Measurements from ENCODE around the gene PRICKLE2. TPM values are rescaled to one million over a fixed set of nuclear protein-coding genes. Genes with fewer than 3 reads are reported as not detected.

The PRICKLE2 gene
- polyA plus RNA-seq, 3 donors, result 17.3 to 19.0 (median 19.0) TPM

DNA sequence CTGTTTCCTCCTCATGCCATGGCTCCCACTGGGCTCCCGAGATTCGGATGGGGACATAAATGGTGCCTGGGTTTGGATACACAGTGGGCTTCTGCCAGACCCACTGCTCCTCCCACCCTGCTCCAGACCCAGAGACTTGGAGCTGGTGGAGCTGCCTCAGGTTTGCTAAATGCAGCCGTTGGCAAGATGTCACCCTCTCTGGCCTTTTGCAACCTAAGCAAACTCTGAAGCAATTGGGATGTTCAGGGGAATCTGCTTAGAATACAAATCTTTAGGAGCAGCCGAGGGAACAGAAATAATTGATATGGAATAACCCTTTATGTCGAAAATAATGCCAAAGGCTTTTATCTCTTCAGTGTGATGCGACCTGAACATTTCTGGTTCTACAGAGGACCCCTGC is 33.4 kb downstream of the PRICKLE2 start:
- DNase-seq (ENCODE audit: low read depth in 3 of 3, low spot score in 2 of 3), result no peak

DNA sequence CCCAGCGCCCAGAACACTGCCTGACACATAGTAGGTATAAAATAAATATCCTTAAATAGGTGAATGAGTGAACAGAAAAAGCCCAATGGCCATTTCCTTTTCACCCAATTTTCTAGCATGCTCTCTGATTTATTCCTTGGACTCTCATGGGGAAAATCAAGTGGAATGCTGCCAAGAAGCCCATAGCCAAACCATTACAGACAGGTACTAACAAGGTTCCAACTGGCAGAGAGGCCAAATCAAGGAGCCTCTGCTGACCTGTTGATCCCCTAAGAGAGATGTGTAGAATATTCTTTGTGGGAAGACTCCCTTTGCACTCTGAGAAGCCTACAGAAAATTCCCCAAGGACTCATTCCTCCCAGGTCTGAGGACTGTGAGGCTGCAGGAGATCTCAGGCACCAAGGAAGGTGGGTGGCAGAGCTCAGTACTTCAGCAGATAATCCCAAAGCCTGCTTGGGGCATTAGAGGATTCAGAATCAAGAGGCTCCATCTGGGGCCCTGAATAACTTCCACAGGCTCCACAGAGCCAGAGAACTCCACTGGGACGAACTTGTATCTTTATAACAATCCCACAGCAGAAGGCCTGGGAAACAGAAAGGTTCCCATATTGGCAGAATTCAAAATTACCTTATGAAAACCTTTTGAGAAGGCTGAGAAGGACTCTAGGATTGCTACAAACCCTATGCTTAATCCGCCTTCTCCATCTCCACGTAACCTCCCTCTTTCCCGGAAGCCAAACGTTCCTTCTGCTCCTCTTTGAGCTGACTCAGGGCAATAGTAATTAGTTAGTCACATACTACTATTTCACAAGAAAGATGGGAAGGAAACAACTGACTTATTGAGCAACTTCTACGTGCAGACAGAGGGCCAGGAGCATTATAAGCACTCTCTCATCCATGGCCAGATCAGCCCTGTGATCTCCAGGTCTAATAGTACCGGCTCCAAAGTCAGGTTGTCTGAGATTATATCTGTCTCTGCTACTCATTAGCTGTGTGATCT is 34.5 kb downstream of the PRICKLE2 start:
- DNase-seq (ENCODE audit: low read depth in 3 of 3, low spot score in 2 of 3), result no peak

DNA sequence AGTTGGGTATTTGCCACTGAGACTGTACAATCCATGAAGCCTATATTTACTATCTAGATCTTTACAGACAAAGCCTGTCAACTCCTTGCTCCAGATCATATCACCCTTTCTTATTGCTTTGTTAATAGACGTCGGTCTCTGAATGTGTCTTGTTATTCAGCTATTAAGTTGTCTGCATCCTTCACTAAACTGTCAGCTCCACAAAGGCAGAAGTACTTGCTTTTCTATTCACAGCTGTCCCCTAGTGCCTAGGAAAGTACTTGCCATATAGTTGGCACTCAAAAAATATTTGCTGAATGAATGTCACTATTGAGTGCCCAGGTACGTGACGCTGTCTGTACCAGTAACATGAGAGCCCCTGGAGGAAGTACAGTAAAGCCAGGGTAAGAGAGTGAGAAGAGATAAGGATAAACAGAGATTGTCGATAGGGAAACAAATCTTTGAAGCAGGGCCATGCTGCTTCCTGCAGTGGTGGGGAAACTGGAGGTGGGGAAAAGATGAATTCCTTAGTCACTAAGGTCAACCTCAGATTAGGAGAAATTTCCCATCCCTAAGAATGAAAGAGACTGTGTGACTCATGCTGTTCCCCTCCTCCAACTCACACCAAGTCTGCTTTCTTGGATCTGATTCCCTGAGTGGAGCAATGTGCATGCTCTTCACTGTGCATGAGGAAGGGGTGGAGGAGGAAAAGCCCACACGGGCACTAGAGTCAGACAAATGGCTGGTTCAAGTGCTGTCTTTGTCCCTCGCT is 36.3 kb downstream of the PRICKLE2 start:
- DNase-seq (ENCODE audit: low read depth in 3 of 3, low spot score in 2 of 3), result no peak

DNA sequence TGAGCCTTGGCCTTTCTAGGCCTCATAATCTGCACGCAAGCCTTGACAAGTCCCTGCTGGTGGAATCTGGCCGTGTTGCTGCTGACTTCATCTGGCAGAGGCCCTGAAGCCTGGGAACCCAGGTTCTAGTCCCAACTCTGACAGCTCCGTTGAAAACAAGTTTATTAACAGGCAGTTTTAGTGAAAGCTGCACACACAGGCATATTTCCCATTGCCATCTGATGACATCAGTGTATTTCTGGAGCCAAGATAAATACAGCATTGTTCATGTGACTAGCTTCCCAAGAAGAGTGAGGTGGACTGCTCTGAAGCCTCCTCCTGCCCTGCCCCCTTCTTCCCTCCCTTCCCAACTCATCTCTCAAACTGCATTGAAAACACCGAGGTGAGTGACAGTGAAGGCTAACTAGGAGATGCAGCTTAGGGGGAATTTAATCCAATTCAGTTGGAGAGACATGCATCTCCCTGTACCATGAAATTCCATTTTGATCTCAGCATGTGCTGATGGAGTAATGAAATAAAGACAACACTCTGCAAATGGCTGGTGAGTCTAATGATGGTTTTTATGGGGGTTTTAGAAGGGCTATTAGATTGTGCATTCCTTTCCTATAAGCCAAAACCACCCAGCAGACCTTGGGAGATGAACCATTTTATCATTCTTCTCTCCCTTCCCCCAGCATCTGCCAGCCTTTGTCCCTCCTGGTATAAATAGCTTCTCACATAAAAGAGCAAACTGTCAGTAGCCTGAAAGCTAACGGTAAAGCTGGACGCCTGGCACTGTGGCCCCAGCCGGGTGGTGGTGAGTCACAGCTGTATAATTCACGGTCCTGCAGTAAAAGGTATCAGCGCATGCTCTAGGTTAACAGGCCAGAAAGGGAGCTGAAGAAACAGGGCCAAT is 38.0 kb downstream of the PRICKLE2 start:
- peak; percentile 31 to 69 (median 55) for DNase-seq (ENCODE audit: low read depth in 3 of 3, low spot score in 2 of 3)

DNA sequence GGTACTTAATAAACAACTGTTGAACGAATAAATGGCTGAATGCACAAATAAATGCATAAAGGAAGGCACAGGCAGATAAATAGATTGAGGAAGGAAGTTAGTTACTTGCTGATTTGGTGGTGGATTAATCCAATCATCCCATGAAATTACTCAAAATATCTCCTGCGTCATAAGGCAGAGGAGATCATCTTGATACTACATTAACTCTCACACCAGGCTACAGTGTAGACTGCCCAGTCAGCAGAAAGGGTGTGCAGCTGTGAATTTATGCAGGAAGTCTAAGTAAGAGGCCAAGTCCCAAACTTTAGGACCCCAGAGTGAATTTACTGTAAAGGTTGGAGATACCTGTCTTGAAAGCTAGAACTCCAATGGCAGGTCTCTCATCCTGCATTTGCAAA is 38.6 kb downstream of the PRICKLE2 start:
- DNase-seq (ENCODE audit: low read depth in 3 of 3, low spot score in 2 of 3), result no peak

DNA sequence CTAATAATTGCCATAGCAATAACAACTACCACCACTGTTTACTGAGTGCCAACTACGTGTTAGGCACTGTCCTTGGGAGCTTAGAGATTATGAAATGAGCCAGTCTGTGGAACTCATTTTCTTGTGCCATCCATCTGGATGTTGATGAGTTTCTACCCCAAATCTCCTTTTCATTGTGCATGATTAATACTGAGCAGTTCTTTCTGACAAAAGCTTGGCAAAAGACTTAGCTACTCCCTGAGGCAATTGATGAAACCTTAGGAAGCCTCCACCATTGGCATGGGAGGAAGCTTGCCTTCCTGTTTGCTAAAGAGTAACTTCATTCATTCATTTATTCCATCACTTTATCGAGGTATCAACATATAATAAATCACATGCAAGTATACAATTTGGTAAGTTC is 39.8 kb downstream of the PRICKLE2 start:
- DNase-seq (ENCODE audit: low read depth in 3 of 3, low spot score in 2 of 3), result no peak

DNA sequence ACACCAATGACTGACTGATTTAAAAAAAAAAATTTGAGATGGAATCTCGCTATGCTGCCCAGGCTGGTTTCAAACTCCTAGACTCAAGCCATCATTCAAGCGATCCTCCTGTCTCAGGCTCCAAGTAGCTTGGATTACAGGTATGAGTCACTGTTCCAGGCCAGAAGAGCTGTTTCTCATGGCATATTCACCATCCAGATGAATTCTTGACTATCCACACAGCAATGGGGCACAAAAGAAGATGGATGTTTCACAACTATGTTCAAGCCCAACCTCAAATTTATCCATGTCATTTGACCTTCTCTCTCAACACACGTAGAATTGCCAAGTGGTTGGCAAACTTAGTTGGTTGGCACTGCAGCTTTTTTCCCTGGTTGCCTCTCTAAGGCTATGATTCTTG is 40.6 kb downstream of the PRICKLE2 start:
- DNase-seq (ENCODE audit: low read depth in 3 of 3, low spot score in 2 of 3), result no peak

DNA sequence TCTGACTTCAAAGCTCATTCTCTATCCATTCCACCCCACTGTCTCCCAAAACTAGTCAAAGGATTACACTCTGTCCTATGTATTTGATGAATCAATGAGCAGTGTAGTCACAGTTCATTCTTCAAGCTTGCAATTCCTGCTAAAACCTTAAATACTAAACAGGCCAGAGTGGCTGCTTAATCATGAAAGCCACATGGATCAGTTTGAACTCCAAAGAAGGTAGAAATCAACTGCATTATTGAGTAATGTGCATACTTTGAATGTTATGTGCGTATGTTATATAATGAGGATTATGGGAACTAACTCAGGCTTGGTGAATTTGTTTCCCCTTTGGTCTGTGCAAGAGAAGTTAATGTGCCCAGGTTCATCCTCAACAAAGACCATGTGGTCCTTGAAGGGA is 45.4 kb downstream of the PRICKLE2 start:
- DNase-seq (ENCODE audit: low read depth in 3 of 3, low spot score in 2 of 3), result no peak

DNA sequence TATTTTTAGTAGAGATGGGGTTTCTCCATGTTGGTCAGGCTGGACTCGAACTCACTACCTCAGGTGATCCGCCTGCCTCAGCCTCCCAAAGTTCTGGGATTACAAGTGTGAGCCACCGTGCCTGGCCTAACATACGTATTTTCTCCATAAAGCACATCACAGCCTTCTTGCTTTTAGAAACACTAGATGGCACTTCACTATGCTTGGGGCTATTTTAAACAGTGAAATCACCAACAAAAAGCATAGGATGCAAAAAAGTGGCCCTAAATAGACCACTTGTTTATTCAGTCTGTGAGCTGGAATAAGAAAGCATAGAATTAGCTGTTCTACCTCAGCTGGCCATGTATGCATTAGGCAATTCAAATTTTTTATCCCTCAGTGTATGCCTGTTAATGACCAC is 46.0 kb downstream of the PRICKLE2 start:
- DNase-seq (ENCODE audit: low read depth in 3 of 3, low spot score in 2 of 3), result no peak

DNA sequence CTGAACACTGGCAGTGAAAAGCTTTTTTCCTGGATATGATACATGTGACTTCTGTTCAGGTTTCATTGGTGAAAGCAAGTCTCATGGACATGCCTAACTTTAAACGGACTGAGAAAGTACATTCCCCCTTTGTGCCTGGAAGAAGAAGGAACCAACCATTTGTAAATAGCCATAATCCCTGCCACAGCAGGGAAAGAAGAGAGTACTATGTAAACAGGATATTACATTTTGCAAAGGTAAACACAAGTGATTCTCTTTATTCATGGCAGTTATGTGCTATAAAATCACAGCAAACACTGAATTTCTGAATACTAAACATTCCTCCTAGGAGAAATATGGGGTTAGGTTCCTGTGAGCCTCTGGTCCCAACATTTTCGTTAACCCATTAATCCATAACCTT is 46.8 kb downstream of the PRICKLE2 start:
- no peak for DNase-seq (ENCODE audit: low read depth in 3 of 3, low spot score in 2 of 3)

DNA sequence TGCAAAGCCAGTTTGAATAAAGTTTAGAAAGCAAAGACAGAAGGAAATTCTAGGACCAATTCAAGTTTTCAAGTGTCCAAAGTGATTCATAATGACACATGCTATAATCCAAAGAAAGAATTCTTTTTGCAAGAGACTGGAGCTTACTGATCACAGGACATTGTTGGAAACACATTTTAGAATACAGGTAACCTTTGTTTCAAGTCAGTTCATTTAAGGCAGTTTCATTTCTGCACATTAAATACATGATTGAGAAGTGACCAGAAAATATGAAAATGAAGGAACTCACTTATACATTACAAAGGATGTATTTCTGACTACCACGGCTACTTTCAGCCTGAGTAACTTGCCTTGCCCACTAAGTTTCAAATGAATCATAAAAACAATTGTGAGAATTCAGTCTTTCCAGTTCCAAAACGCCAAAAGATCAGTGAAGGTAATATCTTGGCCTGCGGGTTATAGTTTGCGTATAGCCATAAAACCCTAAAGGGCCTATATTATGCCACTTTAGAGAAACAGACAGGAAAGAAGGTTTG is 48.7 kb downstream of the PRICKLE2 start:
- no peak for DNase-seq (ENCODE audit: low read depth in 3 of 3, low spot score in 2 of 3)

DNA sequence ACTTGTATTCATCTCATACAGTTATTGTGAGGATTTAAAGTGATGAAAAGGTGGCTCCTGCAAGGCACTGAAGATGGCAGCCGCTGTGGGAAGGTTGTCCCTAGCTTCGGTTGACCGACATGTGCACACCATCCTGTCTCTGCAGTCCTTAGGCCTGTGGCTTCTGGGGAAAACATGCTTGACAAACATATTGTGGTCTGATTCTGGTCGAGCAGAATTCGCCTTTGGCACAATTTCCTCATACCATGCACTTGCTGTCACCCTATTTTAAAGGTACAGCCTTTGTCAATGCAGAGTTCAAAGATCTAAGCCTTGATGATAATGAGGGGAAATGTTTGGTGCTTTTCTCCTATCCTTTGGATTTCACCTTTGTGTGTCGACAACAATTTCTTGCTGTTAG is 50.9 kb downstream of the PRICKLE2 start:
- no peak for DNase-seq (ENCODE audit: low read depth in 3 of 3, low spot score in 2 of 3)

DNA sequence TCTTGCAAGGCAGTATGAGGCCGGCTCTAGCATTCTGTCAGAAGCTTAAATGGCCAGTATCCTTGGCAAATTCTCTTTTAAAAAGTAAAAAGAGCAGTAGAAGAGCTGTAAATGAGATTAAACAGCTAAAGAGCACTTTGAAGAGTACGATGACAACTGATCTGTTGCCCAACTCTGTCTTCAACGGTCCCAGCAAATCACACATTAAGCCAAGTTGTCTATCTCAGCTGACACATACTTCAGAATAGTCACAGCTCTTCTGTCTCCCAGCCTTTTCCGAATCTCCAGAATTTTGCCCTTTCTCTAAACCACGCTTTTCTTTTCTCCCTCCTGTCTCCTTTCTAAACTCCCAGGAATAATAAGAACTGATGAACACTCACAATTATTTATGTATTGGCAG is 51.7 kb downstream of the PRICKLE2 start:
- no peak for DNase-seq (ENCODE audit: low read depth in 3 of 3, low spot score in 2 of 3)

DNA sequence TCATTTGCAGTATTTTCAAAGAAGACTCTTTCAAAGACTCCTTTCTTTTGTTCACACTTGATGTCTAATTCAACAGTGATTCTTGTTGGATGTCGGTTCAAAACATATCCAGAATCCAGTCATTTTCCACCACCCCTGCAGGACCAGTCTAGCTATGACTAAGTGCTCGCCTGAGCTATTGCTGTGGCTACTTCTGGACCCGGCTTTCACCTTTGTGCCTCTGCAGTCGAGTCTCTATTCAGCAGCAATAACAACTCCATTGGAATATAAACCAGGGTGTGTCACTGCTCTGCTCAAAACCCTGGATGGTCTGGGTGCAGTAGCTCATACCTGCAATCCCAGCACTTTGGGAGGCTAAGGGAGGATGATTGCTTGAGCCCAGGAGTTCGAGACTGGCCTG is 55.0 kb downstream of the PRICKLE2 start:
- DNase-seq (ENCODE audit: low read depth in 3 of 3, low spot score in 2 of 3), result no peak

DNA sequence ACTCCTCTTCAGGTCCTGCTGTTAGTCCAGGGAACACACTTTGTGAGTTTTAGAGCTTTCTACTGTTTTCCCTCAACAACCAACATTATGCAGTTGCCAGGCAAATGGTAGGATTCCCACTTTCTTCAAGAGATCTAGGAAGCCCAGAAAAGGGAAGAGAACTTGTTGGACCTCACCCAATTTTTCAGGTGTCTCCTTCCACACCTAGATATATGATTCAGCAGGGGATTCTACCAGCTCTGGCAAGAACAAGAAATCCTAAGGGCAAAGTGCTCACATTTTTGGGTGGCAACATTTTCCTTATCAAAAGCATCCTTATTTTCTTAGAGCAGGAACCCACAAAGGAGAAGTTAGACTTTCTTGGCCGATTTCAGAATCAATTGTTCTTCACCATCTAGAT is 57.4 kb downstream of the PRICKLE2 start:
- no peak for DNase-seq (ENCODE audit: low read depth in 3 of 3, low spot score in 2 of 3)

DNA sequence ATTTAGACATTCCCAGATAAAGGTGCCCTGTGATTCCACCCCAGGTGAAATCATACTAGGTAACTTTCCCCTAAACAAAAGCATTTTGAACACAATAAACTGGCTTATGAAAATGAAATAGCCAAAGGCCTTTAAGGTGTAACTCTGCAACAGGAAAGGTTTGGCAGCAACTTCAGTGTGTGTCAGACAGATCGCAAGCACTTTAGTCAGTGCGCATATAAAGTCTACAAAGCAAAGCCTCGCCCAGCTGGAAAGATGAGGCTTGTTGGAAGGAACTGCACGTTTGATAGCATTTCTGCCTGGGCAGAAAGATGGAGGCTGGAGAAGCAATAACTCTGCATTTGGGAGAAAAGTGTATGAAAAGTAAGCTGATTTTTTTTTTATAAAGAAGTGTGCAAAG is 57.9 kb downstream of the PRICKLE2 start:
- DNase-seq (ENCODE audit: low read depth in 3 of 3, low spot score in 2 of 3), result no peak

DNA sequence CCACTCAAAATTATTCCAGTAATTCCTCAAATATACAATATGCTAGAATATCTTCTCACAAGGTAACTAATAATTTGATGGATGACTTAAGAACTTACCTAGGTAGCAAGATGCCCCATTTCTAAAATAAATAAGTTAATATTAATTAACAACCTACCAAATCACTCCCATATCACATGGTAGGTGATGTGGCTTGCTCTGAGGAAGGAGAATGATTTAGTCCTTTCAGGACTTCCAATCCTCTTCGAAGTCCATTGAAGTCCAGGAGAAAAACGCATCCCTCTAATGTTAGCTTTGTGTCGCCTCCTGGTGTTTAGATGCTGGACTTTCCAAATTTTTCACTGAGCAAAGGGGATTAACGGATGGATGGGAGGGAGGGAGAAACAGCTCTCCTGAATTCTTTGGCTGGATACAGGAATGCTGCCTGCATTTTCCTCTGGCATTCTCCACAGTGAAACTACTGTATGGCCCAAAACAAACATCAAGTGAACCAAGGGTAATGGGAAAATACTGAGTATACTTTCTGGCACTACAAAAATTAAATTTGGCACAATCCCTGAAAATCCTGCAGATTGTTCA is 58.6 kb downstream of the PRICKLE2 start:
- no peak for DNase-seq (ENCODE audit: low read depth in 3 of 3, low spot score in 2 of 3)

DNA sequence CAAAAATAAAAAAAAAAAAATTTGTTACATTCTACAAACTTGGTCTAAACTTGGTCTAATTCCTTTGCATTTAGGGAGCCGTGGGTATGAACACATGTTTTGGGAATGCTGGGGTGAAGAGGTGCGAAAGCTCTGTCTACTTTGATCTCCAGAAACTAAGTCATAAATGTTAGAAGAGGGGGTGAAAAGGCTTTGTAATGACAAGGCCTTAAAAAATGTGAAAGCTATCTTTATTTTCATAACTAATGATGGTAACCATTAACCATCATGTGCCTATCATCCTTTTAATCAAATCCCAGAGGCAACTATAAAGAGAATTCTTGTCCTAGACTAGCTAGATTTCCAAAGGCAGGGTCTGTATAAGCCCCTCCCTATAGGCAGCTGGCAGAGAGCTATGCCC is 60.9 kb downstream of the PRICKLE2 start:
- DNase-seq (ENCODE audit: low read depth in 3 of 3, low spot score in 2 of 3), result no peak

DNA sequence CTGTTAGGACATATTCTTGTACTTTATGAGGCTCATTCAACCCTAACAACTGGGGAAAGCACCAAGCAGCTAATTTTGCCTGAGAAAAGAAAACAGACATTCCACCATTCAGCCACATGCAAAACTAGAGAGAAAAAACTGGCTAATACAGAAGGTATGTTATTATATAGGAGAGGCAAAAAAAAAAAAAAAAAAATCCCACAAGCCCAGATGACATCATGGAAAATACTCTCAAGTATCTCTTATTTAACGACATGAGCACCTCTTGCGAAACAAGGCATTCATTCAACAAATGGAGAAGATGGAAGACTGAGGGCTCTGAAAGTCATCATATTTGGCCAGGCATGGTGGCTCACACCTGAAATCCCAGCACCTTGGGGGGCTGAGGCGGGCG is 61.5 kb downstream of the PRICKLE2 start:
- no peak for DNase-seq (ENCODE audit: low read depth in 3 of 3, low spot score in 2 of 3)

DNA sequence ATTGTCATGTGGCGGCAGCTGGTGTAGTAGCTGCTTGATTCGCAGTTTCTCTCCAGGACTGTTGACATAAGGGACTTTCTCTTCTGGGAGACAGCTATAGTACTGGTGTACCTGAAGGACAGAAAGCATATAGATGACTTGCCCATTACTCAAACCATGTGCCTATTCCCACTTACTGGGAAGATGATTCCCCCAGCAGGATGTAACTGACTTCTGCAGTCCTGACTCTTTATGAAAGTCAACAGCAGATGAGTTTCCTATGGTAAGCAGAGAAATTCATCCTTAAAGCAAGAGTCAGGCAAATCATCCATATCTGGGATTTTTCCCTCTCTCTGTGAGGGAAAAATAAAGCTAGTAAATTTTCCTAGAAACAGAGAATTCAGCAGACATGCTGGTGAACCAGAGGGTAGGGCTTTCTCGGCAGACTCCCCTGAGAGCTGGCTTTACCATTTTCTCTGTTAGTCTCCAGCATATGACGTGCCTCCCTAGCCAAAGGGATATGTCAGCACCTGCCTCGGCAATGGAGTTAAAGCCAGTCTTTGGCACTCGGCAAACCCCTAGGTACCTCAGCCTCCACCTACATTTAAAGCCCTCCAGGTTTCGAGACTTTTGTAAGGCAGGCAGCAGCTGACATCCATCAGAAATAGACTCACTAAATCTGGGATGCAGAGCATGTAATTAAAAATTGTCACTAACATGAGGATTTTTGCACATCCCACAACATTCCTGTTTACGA is 62.1 kb downstream of the PRICKLE2 start:
- DNase-seq (ENCODE audit: low read depth in 3 of 3, low spot score in 2 of 3), result no peak

Data from right renal cortex interstitium (tissue), 3 donors.